ENCODE results near the gene C20orf202.

Gene C20orf202

DNA sequence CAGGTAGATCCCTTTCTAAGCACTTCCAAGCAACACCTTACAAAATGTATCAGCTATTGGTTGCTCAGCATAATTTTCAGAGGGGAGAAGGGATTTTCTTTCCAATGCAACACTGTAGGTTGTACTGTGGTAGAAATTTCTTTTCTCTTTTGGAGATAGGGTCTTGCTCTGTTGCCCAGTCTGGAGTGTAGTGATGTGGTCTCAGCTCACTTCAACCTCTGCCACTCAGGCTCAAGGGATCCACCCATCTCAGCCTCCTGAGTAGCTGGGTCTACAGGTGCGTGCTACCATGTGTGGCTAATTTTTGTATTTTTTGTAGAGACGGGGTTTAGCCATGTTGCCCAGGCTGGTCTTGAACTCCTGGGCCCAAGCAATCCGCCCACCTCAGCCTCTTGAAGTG lies 38.8 kb downstream of the C20orf202 start:
- Histone ChIP-seq H3K27me3 (ENCODE audit: insufficient read depth, low read length) (no peaks in the 10 kb centered on the region), H3K4me2 (ENCODE audit: low read length) (no peak overlapping the region), H3K4me1 (ENCODE audit: insufficient read depth, low read length, severe bottlenecking) (no peaks in the 10 kb centered on the region), H3K79me2 (ENCODE audit: insufficient read depth, low read length) (no peaks in the 10 kb centered on the region), H3F3A (ENCODE audit: insufficient read depth, low read length) (no peaks in the 10 kb centered on the region), H3K4me3 (ENCODE audit: low read depth, low read length, poor library complexity, severe bottlenecking) (no peak overlapping the region), H3K9me2 (ENCODE audit: low read depth, low read length) (no peaks in the 10 kb centered on the region), H2AFZ (ENCODE audit: low read length) (no peak overlapping the region), H3K9ac (ENCODE audit: low read length) (no peak overlapping the region), H4K20me1 (ENCODE audit: insufficient read depth, low read length) (no peaks in the 10 kb centered on the region), H3K27ac (ENCODE audit: low read depth, low read length, poor library complexity, severe bottlenecking) (no peak overlapping the region), H3K9me3 (ENCODE audit: low read length) (no peaks in the 10 kb centered on the region), H3K36me3 (ENCODE audit: insufficient read depth, low read length) (no peaks in the 10 kb centered on the region)
- no peak for TF ChIP-seq EZH2 (IDR thresholded peaks at IDR 0.05; ENCODE audit: borderline replicate concordance, low read length)
- TF ChIP-seq, protein P1, sequence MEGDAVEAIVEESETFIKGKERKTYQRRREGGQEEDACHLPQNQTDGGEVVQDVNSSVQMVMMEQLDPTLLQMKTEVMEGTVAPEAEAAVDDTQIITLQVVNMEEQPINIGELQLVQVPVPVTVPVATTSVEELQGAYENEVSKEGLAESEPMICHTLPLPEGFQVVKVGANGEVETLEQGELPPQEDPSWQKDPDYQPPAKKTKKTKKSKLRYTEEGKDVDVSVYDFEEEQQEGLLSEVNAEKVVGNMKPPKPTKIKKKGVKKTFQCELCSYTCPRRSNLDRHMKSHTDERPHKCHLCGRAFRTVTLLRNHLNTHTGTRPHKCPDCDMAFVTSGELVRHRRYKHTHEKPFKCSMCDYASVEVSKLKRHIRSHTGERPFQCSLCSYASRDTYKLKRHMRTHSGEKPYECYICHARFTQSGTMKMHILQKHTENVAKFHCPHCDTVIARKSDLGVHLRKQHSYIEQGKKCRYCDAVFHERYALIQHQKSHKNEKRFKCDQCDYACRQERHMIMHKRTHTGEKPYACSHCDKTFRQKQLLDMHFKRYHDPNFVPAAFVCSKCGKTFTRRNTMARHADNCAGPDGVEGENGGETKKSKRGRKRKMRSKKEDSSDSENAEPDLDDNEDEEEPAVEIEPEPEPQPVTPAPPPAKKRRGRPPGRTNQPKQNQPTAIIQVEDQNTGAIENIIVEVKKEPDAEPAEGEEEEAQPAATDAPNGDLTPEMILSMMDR (IDR thresholded peaks at IDR 0.05; ENCODE audit: low read length) = no peak

DNA sequence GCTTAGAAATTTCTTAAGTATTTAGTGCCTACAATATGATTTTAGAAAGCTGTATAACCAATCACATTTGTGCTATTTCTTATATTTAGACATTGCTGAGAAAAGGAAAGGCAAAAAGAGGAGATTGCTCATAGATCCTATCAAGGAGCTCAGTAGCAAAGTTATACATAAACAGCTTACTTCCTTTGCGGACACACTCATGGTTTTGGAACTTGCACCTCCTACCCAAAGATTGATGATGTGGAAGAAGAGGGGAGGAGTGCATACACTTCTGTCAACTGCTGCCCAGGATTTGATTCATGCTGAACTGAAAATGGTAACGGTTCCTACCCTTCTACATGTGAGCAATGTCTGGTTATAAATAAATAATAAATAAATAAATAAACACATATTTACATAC lies 39.3 kb downstream of the C20orf202 start:
- Histone ChIP-seq H3K36me3 (ENCODE audit: insufficient read depth, low read length) (no peaks in the 10 kb centered on the region), H3K9ac (ENCODE audit: low read length) (no peak overlapping the region), H3K27ac (ENCODE audit: low read depth, low read length, poor library complexity, severe bottlenecking) (no peak overlapping the region), H3K9me2 (ENCODE audit: low read depth, low read length) (no peaks in the 10 kb centered on the region), H4K20me1 (ENCODE audit: insufficient read depth, low read length) (no peaks in the 10 kb centered on the region), H3K4me2 (ENCODE audit: low read length) (no peak overlapping the region), H3F3A (ENCODE audit: insufficient read depth, low read length) (no peaks in the 10 kb centered on the region), H3K4me3 (ENCODE audit: low read depth, low read length, poor library complexity, severe bottlenecking) (no peak overlapping the region), H3K4me1 (ENCODE audit: insufficient read depth, low read length, severe bottlenecking) (no peaks in the 10 kb centered on the region), H3K9me3 (ENCODE audit: low read length) (no peaks in the 10 kb centered on the region), H3K27me3 (ENCODE audit: insufficient read depth, low read length) (no peaks in the 10 kb centered on the region), H3K79me2 (ENCODE audit: insufficient read depth, low read length) (no peaks in the 10 kb centered on the region), H2AFZ (ENCODE audit: low read length) (no peak overlapping the region)
- TF ChIP-seq, protein P1 (IDR thresholded peaks at IDR 0.05; ENCODE audit: low read length) = no peak
- no peak for TF ChIP-seq EZH2 (IDR thresholded peaks at IDR 0.05; ENCODE audit: borderline replicate concordance, low read length)

DNA sequence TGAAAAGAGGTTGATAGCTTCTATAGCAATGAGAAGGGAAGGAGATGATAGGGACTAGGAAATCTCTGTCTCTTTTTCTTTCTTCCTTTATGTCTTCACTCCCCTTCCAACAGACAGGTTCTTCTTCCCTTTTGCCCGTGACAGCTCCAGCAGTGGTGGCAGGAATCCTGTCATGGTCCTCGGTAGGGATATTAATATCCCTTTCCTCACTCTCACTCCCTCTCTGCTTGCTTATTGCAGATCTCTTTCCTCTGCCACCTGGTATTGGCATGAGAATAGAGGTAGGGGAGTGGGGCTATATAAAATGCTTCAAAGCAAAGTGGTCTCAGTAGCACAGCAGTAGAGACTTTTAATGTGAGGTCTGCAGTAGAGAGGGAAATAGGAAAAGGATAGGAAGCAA lies 42.3 kb downstream of the C20orf202 start:
- H2AFZ ChIP-seq (ENCODE audit: low read length) = no peak overlapping the region

More for the DNA sequence above, 42.3 kb downstream of the C20orf202 start:
- no peak overlapping the region for H3K9ac ChIP-seq (ENCODE audit: low read length)
- H3K4me3 ChIP-seq (ENCODE audit: low read depth, low read length, poor library complexity, severe bottlenecking) = no peak overlapping the region
- no peaks in the 10 kb centered on the region for H3K36me3 ChIP-seq (ENCODE audit: insufficient read depth, low read length)
- no peaks in the 10 kb centered on the region for H3K79me2 ChIP-seq (ENCODE audit: insufficient read depth, low read length)
- H3K9me3 ChIP-seq (ENCODE audit: low read length) = no peaks in the 10 kb centered on the region
- no peak for TF ChIP-seq EZH2 (IDR thresholded peaks at IDR 0.05; ENCODE audit: borderline replicate concordance, low read length)
- TF ChIP-seq, protein P1 (IDR thresholded peaks at IDR 0.05; ENCODE audit: low read length) = no peak
- H4K20me1 ChIP-seq (ENCODE audit: insufficient read depth, low read length) = no peaks in the 10 kb centered on the region
- H3K9me2 ChIP-seq (ENCODE audit: low read depth, low read length) = no peaks in the 10 kb centered on the region
- no peaks in the 10 kb centered on the region for H3F3A ChIP-seq (ENCODE audit: insufficient read depth, low read length)
- no peaks in the 10 kb centered on the region for H3K4me1 ChIP-seq (ENCODE audit: insufficient read depth, low read length, severe bottlenecking)
- H3K4me2 ChIP-seq (ENCODE audit: low read length) = no peak overlapping the region
- no peak overlapping the region for H3K27ac ChIP-seq (ENCODE audit: low read depth, low read length, poor library complexity, severe bottlenecking)
- no peaks in the 10 kb centered on the region for H3K27me3 ChIP-seq (ENCODE audit: insufficient read depth, low read length)
